K562 (cell line): ENCODE data around the gene HNRNPF. TPM values are rescaled to one million over a fixed set of nuclear protein-coding genes. Genes with fewer than 3 reads are reported as not detected.
A peak's percentile ranks its signal among the peaks of the same experiment; 100 is the strongest.

ENCODE experiments used
- CBX5 ChIP-seq: IDR thresholded peaks from 2 replicates; pipeline ENCODE4 v1.6.1; 2014; ENCODE audit warnings: low read depth, borderline replicate concordance
- CREM ChIP-seq: IDR thresholded peaks from 2 replicates; pipeline ENCODE4 v1.6.1; 2014; ENCODE audit warnings: antibody characterized with exemption, low read depth
- DNMT1 ChIP-seq: fragments of 450-650 bp; IDR thresholded peaks from 2 replicates; pipeline ENCODE4 v1.6.1; 2016; ENCODE audit warnings: antibody characterized with exemption, mild to moderate bottlenecking
- HDAC2 ChIP-seq: fragments of 450-650 bp; IDR thresholded peaks from 2 replicates; pipeline ENCODE4 v1.6.1; 2016; ENCODE audit warnings: mild to moderate bottlenecking
- MAZ ChIP-seq, 2 experiments: fragments of 450-650 bp in 1 of 2; sonication (generic) in 1 of 2; formaldehyde crosslinking; IDR thresholded peaks in 1 of 2; conservative IDR thresholded peaks in 1 of 2; 2 replicates each; pipeline versions ENCODE4 v1.4.0 to v1.5.0; 2020; ENCODE audit warnings: mild to moderate bottlenecking in 1 of 2, missing genetic modification reagents in 1 of 2
- MBD2 ChIP-seq: sonication (generic); IDR thresholded peaks from 2 replicates; pipeline ENCODE4 v1.6.1; 2016; ENCODE audit warnings: low read depth, borderline replicate concordance
- MEF2A ChIP-seq: IDR thresholded peaks from 2 replicates; pipeline ENCODE4 v1.6.1; 2011; ENCODE audit warnings: low read depth, mild to moderate bottlenecking, low read length, moderate library complexity; ENCODE audit not compliant: control insufficient read depth
- MTA1 ChIP-seq: fragments of 450-650 bp; IDR thresholded peaks from 2 replicates; pipeline ENCODE4 v1.6.1; 2017; ENCODE audit warnings: borderline replicate concordance
- RBM17 ChIP-seq: fragments of 200-400 bp; formaldehyde crosslinking; IDR thresholded peaks from 2 replicates; pipeline ENCODE4 v1.6.1; 2017; ENCODE audit warnings: low read depth, mild to moderate bottlenecking, low read length, borderline replicate concordance
- SRF ChIP-seq, 2 experiments: fragments of 250-450, 450-650 bp in 1 of 2; sonication (Bioruptor Pico) in 1 of 2; sonication (generic) in 1 of 2; formaldehyde crosslinking; IDR thresholded peaks; 2 replicates each; pipeline versions ENCODE4 v1.5.0 to v1.5.1; 2020 to 2022; ENCODE audit warnings: mild to moderate bottlenecking in 1 of 2, missing genetic modification reagents in 1 of 2
- TCF3 ChIP-seq: sonication (generic); formaldehyde crosslinking; IDR thresholded peaks from 2 replicates; pipeline ENCODE4 v1.4.0; 2020; ENCODE audit warnings: mild to moderate bottlenecking, missing genetic modification reagents
- XRCC3 ChIP-seq: fragments of 450-650 bp; IDR thresholded peaks from 2 replicates; pipeline ENCODE4 v1.6.1; 2017; ENCODE audit warnings: mild to moderate bottlenecking, moderate library complexity
- ZEB2 ChIP-seq: fragments of 450-650 bp; IDR thresholded peaks from 2 replicates; pipeline ENCODE4 v1.6.1; 2016
- ZNF644 ChIP-seq: fragments of 200-800 bp; sonication (Bioruptor generic); IDR thresholded peaks from 2 replicates; pipeline ENCODE4 v1.6.1; 2016; ENCODE audit warnings: low read depth, missing genetic modification characterization, missing compliant biosample characterization
- ZNF77 ChIP-seq: fragments of 250-450 bp; sonication (Bioruptor Pico); IDR thresholded peaks from 2 replicates; pipeline ENCODE4 v1.5.0; 2020
- polyA plus RNA-seq, 8 experiments: library from polyadenylated mRNA; depleted of rRNA in 4 of 8; stranded (reverse) in 5 of 8; unstranded in 3 of 8; fragments of >200 nt; fragmentation: Nextera tagmentation in 2 of 8; fragmentation: Illumina TruSeq in 1 of 8; extraction: Ambion mirVana in 2 of 8; extraction: Trizol in 1 of 8; gene quantifications; 2 replicates each; pipeline versions ENCODE4 v1.2.1 to v1.2.3, GENCODE V29; 2011 to 2014; ENCODE audit warnings: inconsistent platforms in 1 of 8, missing spikeins in 1 of 8
- total RNA-seq, 7 experiments: library from RNA; depleted of rRNA in 6 of 7; stranded (reverse); fragments of >200 nt in 6 of 7; fragmentation: Illumina TruSeq in 2 of 7; extraction: Trizol in 2 of 7; gene quantifications; 2 replicates each; pipeline versions ENCODE4 v1.2.1 to v1.2.3, GENCODE V29; 2011 to 2021; ENCODE audit warnings: low replicate concordance in 1 of 7
- TF ChIP-seq, protein P1 (sequence below), 2 experiments: fragments of 450-650 bp; IDR thresholded peaks; 2 replicates each; pipeline ENCODE4 v1.6.1; 2016; ENCODE audit warnings: mild to moderate bottlenecking in 2 of 2, borderline replicate concordance in 1 of 2, low read depth in 1 of 2, moderate library complexity in 1 of 2
- TF ChIP-seq, protein P2 (sequence below): fragments of 450-650 bp; IDR thresholded peaks from 2 replicates; pipeline ENCODE4 v1.7.0; 2016; ENCODE audit warnings: borderline replicate concordance
- TF ChIP-seq, protein P3 (sequence below): sonication (generic); formaldehyde crosslinking; IDR thresholded peaks from 2 replicates; pipeline ENCODE4 v1.8.0; 2022; ENCODE audit warnings: missing genetic modification reagents, mild to moderate bottlenecking, moderate library complexity, borderline replicate concordance

The HNRNPF gene
- total and polyA plus RNA-seq, 9 of the 15 experiments (the other 6 are each of a cell fraction or from before 2014, with no cell fraction given), result 192 to 489 (median 416) TPM

DNA sequence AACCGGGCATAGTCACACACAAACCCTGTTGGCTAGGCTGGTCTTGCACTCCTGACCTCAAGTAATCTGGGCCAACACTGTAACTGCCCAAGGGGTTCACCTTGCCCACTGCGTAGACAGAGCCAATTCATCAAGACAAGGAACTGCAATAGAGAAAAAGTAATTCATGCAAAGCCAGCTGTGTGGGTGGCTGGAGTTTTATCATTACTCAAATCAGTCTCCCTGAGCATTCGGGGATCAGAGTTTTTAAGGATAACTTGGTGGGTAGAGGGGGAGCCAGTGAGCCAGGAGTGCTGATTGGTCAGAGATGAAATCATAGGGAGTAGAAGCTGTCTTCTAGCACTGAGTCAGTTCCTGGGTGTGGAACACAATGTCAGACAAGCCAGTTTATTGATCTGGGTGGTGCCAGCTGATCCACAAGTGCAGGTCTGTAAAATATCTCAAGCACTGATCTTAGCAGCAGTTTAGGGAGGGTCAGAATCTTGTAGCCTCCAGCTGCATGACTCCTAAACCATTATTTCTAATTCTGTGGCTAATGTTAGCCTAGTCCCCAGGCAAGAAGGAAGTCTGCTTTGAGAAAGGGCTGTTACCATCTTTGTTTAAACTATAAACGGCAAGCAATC, 53.1 kb downstream of the HNRNPF start (continued):
- TF ChIP-seq, protein P1, sequence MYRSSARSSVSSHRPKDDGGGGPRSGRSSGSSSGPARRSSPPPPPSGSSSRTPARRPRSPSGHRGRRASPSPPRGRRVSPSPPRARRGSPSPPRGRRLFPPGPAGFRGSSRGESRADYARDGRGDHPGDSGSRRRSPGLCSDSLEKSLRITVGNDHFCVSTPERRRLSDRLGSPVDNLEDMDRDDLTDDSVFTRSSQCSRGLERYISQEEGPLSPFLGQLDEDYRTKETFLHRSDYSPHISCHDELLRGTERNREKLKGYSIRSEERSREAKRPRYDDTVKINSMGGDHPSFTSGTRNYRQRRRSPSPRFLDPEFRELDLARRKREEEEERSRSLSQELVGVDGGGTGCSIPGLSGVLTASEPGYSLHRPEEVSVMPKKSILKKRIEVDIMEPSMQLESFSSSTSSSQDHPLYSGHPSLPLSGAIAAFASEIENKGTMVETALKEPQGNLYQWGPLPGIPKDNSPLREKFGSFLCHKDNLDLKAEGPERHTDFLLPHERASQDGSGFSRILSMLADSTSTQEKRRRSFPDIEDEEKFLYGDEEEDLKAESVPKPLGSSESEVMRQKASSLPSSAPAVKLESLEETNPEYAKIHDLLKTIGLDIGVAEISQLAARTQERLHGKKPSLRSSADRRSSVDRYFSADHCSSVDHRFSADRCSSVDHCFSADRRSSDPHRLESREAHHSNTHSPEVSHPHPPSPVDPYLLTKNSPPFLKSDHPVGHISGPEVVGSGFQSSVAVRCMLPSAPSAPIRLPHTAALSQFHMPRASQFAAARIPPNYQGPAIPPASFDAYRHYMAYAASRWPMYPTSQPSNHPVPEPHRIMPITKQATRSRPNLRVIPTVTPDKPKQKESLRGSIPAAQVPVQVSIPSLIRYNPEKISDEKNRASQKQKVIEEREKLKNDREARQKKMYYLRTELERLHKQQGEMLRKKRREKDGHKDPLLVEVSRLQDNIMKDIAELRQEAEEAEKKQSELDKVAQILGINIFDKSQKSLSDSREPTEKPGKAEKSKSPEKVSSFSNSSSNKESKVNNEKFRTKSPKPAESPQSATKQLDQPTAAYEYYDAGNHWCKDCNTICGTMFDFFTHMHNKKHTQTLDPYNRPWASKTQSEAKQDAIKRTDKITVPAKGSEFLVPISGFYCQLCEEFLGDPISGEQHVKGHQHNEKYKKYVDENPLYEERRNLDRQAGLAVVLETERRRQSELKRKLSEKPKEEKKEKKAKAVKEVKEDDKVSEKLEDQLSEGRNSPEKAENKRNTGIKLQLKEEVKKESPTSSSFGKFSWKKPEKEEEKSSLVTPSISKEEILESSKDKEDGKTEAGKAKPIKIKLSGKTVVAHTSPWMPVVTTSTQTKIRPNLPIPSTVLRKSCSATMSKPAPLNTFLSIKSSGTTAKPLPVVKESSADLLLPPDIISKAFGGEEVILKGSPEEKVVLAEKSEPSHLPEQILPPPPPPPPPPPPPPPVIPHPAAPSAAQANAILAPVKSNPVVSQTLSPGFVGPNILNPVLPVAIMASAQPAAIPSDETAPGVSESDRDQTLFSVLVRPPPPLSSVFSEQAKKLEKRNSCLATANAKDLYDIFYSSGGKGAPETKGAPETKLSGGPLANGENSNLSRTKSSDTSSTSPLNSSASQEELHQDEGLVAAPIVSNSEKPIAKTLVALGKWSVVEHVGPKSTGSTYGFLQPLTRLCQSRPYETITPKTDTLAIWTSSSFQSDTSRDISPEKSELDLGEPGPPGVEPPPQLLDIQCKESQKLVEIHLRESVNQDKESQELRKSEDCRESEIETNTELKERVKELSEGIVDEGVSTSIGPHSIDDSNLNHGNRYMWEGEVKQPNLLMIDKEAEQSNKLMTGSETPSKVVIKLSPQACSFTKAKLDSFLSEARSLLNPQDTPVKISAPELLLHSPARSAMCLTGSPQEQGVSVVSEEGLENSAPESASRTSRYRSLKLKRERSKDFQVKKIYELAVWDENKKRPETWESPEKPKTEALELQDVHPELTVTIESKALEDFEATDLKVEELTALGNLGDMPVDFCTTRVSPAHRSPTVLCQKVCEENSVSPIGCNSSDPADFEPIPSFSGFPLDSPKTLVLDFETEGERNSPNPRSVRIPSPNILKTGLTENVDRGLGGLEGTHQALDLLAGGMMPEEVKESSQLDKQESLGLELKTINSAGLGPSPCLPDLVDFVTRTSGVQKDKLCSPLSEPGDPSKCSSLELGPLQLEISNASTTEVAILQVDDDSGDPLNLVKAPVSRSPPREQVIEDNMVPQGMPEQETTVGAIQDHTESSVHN (IDR thresholded peaks at IDR 0.05; ENCODE audit: borderline replicate concordance in 1 of 2, low read depth in 1 of 2), result peak in 1 of 2 experiments; percentile 25; a peak in 1 of 4 replicates
- TF ChIP-seq, protein P2, sequence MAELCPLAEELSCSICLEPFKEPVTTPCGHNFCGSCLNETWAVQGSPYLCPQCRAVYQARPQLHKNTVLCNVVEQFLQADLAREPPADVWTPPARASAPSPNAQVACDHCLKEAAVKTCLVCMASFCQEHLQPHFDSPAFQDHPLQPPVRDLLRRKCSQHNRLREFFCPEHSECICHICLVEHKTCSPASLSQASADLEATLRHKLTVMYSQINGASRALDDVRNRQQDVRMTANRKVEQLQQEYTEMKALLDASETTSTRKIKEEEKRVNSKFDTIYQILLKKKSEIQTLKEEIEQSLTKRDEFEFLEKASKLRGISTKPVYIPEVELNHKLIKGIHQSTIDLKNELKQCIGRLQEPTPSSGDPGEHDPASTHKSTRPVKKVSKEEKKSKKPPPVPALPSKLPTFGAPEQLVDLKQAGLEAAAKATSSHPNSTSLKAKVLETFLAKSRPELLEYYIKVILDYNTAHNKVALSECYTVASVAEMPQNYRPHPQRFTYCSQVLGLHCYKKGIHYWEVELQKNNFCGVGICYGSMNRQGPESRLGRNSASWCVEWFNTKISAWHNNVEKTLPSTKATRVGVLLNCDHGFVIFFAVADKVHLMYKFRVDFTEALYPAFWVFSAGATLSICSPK, result no peak
- no peak for TF ChIP-seq MEF2A
- no peak for TF ChIP-seq ZNF77 (CRISPR knock-in tag)
- no peak for TF ChIP-seq RBM17
- TF ChIP-seq XRCC3, result no peak
- no peak for TF ChIP-seq ZNF644 (tag)
- no peak for TF ChIP-seq HDAC2
- TF ChIP-seq MBD2, result no peak
- 0 out of 4 replicates have a peak, but pooled peaks of 1 of the 2 experiments have one; percentile 24 for TF ChIP-seq MAZ (CRISPR knock-in tag; conservative IDR thresholded peaks at IDR 0.05 in 1 of 2, IDR thresholded peaks at IDR 0.05 in 1 of 2)
- no peak for TF ChIP-seq DNMT1
- peak; percentile 38; the same call in 1 of the 2 replicates for TF ChIP-seq ZEB2
- 0 out of 4 replicates have a peak, but pooled peaks of 1 of the 2 experiments have one; percentile 17 for TF ChIP-seq SRF (CRISPR knock-in tag; IDR thresholded peaks at IDR 0.05)
- 0 out of 2 replicates have a peak, but pooled peaks have one; percentile 29 for TF ChIP-seq CREM
- no peak for TF ChIP-seq CBX5
- TF ChIP-seq, protein P3, sequence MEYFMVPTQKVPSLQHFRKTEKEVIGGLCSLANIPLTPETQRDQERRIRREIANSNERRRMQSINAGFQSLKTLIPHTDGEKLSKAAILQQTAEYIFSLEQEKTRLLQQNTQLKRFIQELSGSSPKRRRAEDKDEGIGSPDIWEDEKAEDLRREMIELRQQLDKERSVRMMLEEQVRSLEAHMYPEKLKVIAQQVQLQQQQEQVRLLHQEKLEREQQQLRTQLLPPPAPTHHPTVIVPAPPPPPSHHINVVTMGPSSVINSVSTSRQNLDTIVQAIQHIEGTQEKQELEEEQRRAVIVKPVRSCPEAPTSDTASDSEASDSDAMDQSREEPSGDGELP (CRISPR knock-in tag), result peak; percentile 84
- TF ChIP-seq MTA1, result peak; percentile 42; the same call in 1 of the 2 replicates
- 0 out of 2 replicates have a peak, but pooled peaks have one; percentile 24 for TF ChIP-seq TCF3 (CRISPR knock-in tag)
